Activated effector memory CD4-positive, alpha-beta T cell treated with anti-CD3 and anti-CD28 coated beads, Interleukin-2, amount 50 U/mL, for 16 hours (primary cell): Measurements from ENCODE around the gene TBC1D5.

ENCODE experiments used
- DNase-seq: peaks from one replicate; pipeline ENCODE4 v3.0.0-alpha.2; 2020

TBC1D5 gene

DNA sequence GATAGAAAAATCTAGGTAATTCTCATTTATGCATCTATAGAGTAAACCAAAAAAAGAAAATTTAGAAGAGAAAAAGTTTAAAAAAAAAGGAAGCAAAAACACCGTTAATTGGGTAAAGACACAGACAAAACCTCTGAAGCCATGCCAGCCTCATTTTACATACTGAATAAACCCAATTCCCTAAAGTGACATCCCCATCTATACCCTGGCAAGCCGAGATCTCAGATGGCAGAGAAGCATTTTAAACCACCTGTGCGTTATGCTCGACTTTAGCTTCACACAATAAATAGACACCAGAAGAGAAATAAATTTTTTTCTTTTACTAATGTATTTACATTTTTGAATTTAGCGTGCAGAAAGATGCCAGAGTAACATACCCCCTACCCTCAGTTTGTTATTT lies 475.6 kb downstream of the TBC1D5 start:
- DNase-seq: no peak

DNA sequence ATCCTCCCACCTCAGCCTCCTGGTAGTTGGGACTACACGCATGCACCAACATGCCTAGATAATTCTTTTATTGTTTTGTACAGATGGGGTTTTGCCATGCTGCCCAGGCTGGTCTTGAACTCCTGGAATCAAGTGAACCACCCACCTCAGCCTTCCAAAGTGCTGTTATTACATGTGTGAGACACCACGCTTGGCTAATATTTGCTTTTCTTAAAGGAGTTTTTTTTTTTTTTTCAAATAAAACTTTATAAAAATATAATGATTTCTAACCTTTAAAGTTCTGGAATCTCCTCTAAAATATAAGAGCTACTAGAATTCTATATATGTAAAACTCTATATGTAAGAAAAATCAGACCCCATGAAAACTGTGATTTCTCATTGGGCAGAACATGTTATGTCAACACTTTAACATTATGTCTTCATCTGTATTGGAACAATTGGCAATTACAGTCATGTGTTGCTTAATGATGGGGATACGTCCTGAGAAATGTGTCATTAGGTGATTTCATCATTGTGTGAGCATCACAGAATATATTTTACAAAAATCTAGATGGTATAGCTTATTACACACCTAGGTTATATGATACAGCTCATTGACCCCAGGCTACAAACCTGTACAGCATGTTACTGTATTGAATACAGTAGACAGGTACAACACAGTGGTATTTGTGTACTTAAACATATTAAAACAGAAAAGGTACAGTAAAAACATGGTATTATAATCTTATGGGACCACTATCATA lies 480.6 kb downstream of the TBC1D5 start:
- no peak for DNase-seq

GRCh38 chr3:17260257-17260656 lies 482.2 kb downstream of the TBC1D5 start:
- no peak for DNase-seq

- no peak for DNase-seq
Observed at GRCh38 chr3:17259685-17260084, 482.7 kb downstream of the TBC1D5 start.

DNA sequence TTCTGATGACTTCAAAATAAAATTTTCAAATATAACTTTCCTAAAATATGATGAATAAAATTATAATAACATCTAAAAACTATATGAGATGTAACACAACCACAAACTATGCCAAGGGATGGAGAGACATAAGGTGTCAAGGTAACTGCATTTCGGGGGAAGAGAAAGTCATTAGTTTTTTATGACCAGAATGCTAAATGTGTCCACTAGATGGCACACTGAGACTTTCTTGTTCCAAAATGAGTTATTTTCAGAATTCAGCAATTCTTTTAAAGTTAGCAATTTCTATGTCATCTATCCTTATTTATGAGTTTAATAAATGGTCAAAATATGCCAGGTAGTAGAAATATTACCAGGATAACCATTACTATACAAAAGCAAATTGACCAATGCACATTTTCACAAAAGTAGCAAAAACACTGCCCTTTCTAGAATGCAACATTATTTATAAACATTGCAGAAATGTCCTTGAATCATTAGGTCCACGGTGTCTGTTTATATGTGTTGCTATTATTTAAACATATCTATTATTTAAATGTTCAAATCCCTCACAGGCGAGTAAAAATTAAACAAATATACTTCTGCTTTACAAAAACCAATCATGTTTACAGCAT lies 483.5 kb downstream of the TBC1D5 start:
- DNase-seq: no peak

DNA sequence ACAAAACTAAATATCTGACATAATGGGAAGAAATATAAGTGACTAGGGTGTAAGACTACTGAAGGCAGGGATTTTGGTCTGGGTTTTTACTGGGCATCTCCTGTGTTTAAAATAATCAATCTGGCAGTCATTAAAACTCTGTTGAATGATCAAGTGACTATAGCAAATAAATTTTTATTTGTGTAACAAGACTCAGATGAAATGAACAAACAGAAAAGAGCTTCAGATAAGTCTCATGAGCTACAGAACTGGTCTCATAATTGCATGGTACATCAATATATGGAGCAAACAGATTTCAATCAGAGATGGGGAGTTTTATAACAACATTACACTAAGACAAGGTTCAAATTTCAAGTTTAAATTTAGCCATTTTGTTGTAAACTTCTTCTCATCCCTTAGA lies 485.2 kb downstream of the TBC1D5 start:
- no peak for DNase-seq

DNA sequence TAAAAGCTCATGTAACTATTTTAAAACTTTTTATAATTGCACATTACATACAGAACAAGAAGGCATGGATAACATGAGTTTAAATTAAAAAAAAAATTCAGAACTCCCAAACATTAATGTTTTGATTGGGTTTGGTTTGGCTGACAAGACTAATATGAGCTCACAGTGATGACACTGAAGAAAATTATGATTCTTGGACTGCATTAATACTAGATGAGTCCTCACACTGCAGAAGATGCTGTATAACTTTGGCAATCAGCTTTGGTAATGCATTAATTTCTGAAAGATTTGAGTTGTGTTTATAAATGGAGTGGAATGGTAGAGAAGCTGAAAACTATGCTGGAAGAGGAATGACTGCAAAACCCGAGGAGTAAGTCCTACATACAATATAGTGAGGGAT lies 498.8 kb downstream of the TBC1D5 start:
- DNase-seq: no peak

DNA sequence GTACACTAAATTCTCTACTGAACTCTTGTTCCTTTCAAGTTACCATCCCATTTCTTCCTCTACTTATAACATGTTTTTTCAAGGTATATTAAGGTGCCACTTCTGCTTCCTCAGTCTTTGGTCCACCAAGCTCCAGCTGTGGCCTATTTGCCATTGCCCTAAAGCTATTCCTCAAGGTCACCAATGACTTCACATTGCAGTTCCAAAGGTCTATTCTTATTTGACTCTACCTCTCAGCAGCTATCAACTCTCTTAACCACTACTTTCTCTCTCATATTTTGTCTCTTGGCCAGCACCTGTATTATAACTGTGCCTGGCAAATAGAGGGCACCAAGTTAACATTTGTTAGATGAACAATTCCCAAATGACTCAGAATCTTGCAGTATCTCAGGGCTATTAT lies 503.0 kb downstream of the TBC1D5 start:
- DNase-seq: no peak

DNA sequence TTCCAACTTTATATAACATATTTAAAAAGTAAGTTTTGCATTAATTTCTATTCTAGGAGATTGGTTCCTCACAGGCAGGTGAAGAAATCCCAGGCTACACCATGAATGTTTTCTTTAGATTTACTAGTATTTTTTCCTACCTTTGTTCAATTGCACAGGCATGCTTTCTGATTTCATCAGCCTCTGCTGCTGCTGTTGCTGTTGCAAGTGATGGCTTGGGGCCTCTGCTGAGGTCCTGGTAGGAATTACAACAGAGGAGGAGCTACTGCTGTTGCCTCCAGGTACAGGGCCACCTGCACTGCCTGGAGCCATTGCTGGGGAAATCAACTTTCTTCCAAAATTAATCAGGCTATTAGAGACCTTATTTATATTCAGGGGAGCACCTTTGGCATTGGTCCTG lies 504.4 kb downstream of the TBC1D5 start:
- DNase-seq: no peak

DNA sequence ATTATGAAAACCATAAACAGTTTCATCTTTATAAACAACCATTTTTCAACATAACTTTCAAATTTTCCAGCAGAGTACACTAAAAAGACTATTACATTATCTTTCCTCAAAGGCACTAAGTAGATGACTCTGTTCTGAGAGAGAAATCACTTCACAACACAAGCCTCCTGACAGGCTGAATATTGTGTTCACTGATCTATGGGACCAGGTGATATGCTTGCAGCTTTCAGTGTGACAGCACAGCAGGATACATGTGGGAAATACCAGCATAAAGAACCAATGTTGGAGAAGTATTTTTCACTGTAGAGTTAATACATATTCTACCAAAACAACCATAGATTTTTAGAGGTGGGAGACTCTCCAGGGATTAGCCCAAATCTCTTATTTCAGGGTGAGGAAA lies 507.1 kb downstream of the TBC1D5 start:
- DNase-seq: no peak

DNA sequence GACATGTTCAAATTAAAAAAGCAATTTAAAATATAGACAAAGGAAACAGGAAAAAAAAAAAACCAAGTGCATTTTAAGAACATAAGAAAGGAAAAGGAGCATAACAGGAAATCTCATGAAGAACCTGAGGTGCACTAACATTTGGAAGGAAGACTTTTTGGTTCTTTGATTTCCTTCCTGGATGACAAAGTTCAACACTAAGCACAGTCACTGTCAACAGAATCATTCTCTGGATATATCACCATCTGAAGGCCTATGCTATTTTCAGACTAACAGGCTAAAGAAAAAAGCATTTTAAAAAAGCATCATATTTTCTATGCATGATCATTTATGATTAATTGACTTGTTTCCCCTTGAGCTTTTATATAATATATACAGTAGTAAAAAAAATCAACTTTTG lies 508.0 kb downstream of the TBC1D5 start:
- DNase-seq: no peak

- no peak for DNase-seq
Observed at GRCh38 chr3:17233398-17233800, 509.0 kb downstream of the TBC1D5 start.

DNA sequence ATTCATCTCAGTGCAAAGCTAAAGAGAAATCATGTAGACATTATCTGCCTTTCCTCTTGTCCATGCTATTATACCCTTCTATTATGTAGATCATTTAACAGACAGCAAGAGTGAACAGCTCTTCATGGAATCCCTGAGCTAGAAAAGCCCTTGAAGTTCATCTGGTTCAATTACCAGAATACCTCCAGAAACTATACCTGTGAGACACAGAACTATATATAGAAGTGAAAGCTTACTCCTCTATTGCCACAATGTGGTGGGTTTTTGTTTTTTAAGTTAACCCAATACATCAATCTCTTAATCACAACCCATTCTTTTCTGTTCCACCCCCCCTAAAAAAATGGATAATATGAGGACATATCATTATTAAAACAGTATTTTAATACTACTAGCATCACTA lies 510.0 kb downstream of the TBC1D5 start:
- no peak for DNase-seq

GRCh38 chr3:17231537-17232261 lies 510.7 kb downstream of the TBC1D5 start:
- no peak for DNase-seq

DNA sequence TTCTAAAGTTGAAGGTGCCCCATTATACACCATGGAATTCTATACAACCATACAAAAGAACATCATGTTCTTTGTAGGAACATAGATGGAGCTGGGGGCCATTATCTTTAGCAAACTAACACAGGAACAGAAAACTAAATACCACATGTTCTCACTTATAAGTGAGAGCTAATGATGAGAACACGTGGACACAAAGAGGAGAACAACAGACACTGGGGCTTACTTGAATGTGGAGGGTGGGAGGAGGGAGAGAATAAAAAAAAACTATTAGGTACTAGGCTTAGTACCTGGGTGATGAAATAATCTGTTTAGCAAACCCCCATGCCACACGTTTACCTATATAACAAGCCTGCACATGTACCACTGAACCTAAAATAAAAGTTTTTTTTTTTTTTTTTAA lies 515.0 kb downstream of the TBC1D5 start:
- no peak for DNase-seq

GRCh38 chr3:17221529-17221928 lies 520.9 kb downstream of the TBC1D5 start:
- DNase-seq: no peak

DNA sequence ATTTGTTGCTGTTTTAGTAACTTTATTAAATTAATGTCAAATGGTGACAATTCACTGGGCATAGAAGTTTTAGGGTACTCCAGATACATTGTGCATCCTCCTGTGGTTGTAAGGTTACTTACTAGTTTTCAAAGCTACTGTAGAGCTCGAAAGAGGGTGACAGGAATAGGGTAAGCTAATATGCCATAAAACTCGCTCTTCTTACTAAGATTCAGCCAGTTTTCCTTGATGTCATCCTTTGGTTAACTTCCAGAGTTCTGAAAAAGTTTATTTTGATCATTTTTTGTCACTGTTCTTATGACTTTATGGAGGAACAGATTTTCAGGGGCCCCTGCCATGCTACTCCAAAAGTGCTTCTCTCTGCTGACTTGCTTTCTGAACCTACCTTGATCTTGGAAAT lies 522.8 kb downstream of the TBC1D5 start:
- DNase-seq: no peak

DNA sequence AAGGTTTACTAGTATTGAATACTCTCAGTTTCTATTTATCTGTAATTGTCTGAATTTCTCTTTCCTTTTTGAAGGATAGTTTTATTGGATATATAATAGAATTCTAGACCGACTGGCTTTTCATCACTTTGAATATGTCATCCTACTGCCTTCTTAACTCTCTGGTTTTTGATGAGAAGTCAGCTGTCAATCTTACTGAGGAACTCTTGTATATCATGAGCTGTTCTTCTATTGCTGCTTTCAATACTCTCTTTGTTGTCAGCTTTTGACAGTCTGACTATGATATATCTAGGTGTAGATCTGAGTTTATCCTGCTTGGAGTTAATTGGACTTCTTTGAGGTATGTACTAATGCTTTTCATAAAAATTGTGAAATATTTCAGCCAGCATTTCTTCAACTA lies 523.8 kb downstream of the TBC1D5 start:
- no peak for DNase-seq

- no peak for DNase-seq
Observed at GRCh38 chr3:17217588-17217987, 524.8 kb downstream of the TBC1D5 start.

- DNase-seq: no peak
Observed at GRCh38 chr3:17213102-17213501, 529.3 kb downstream of the TBC1D5 start.

DNA sequence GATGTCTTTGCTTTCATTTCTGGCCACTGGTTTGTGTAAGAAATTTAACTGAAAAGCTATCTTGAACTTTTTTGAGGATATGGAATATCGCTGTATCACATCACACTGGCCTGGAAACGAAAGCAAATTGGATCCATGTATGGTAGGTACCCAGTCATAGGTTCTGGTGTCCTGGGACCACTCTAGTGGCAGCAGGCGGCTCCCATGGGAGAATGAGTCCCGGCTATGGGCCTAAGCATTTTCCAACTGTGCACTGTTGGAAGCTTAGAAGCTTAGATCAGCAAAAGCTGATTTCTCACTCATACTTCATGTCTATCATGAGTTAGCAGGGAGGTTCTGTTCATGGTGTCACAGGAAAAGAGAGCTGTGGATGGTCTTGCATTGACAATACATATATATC lies 534.5 kb downstream of the TBC1D5 start:
- no peak for DNase-seq

GRCh38 chr3:17207019-17207418 lies 535.4 kb downstream of the TBC1D5 start:
- no peak for DNase-seq

DNA sequence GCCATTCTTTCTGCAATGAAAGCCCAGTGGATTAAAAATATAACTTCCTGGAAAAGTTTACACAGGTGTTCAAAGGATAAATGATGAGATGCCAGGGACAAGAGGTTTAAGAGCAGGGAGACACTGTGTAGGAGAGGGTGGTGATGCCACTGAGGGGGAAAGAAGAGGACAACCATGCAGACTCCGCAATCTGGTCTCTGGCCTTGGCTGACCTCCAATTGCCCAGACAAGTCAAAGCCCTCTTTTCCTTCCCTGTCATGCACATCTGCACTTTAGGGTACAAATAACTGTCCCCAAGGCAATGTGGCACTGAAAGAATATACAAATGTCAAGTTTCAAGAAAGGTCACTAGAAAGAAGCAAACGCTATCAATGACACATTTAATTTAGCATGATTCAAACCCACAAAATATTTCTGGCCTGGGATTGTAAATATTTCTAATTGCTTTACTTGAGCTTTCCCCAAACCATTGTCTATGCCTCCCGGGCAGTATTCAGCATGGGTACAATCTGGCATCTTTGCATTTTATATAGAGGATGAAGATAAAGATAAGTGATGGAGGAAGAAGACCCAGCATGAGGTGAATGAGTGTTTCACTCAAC lies 538.3 kb downstream of the TBC1D5 start:
- DNase-seq: no peak

DNA sequence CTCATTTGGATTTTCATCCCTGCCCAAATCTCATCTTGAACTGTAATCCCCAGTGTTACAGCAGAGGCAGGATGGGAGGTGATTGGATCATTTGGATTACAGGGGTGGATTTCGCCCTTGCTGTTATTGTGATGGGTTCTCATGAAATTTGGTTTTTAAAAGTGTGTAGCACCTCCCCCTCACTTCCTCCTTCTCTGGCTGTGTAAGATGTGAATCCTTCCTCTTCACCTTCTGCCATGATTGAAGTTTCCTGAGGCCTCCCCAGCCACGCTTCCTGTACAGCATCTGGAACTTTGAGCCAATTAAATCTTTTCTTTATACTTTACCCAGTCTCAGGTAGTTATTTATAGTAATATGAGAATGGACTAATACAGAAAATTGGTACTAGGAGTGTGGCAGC lies 540.9 kb downstream of the TBC1D5 start:
- DNase-seq: no peak
